GM19023 (cell line): ENCODE results near the gene ATP6V0E2.

Source experiments
- ATAC-seq: cut with Tn5 transposase; IDR thresholded peaks from one replicate; pipeline ENCODE4 v1.9.1; 2021; ENCODE audit warnings: mild to moderate bottlenecking, moderate library complexity; ENCODE audit not compliant: unreplicated experiment

ATP6V0E2 gene

DNA sequence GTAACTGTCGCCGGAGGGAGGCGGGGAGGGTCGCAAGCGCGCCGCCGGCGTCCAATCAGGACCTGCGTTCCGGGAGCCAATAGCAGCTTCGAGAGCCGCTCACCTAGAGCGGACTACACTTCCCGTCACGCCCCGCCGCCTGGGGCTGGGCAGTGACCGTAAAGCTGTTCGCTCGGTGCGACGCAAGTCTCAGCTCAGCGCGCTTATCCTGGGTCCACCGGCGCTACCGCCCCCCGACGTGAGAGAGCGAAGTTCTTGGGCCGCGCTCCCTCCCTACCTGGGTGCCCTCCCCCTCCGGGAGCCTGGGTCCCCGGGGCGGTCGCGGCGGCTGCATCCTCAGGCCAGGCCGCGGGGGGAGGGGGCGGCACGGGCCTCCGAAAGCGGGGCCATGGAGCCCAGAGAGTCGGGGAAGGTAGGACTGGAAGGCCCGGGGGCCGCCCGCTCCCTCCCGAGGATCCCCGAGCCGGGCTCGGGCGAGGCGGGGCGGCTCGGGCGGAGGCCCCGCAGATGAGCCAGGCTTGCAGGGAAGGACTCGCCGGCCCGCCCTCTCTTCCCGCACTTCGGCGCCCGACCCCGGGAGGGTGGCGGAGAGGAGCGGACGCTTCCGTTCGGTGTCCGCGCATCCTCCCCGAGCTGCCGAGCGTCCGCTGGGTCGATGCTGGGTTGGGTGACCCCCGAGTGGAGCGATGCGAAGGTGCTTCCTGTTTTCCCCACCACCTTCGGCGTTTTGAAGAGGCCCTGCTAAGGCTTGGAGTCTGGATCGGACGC is 35.4 kb upstream of the ATP6V0E2 start, which contains the start of gene ZNF862:
TSS of gene ZNF862 (plus strand) at position 152 of the 768 bp plus-strand sequence. CDS start at position 389, 237 bp downstream.
- ATAC-seq = peak; percentile 98

DNA sequence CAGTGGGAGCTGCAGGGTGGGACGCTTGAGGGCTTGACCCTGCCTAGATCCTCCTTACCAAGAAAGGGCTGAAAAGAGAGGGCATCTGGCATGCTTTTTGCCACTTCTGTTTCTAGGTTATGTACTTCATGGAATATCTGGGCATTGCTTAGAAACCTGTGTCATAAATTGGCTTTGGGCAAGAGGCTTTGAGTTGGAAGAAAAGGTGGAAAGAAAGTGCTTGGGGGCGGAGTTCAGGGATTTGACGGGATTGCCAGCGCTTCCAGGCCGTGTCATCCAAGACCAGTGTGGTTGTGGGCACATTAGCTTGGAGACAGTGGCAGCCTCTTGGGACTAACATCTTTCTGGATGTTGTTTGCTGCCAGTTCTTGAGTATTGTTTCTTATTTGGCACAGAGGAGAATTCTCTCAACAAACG is 34.8 kb upstream of the ATP6V0E2 start:
- ATAC-seq = no peak

DNA sequence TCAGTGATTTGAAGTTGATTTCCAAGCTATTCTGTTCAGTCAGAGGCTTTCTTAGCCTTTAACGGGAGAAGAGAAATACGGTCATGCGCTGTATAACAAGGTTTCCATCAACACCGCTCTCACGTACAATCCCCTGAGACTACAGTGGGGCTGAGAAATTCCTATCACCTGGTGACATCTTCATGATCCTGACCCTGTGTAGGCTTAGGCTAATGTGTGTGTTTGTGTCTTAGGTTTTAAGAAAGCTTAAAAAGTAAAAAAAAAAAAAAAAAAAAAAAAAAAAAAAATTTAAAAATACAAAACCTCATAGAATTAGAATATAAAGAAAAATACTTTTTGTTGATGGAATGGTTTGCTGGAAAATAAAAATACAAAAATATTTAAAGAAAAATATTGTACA is 33.8 kb upstream of the ATP6V0E2 start:
- no peak for ATAC-seq

DNA sequence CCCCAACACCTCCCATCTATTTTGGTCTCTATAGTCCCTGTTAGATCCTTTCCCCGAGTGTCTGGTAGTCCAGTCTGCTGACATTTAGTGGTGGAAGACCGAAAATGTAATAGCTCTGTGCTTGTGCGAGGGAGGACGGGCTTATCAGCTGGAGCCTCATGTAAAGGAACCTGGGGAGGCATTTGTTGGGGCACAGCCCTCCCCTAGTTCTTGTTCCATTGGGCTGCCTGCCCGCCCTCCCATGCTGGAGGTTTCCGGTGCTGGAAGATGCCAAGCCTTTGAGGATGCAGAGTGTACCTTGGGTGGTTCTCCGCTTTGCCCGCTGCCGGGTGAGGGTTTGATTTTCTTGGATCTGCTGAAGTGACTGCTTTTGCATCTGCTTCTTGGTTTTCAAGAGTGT is 30.2 kb upstream of the ATP6V0E2 start:
- no peak for ATAC-seq

DNA sequence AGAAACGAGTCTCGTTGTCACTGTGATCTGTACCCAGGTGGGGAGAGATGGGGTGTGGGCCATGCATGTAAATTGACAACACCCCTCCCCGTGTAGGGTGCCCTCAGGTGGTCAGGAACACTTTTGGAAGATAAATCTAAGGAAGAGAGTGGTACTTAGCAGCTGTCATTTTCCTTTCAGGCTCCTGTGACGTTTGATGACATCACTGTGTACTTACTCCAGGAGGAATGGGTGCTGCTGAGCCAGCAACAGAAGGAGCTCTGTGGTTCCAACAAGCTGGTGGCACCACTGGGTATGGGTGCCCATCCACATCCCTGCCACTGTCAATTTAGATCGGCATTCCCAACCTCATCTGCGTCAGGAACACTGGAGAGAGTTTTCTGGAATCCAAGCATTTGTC is 29.3 kb upstream of the ATP6V0E2 start:
- no peak for ATAC-seq

DNA sequence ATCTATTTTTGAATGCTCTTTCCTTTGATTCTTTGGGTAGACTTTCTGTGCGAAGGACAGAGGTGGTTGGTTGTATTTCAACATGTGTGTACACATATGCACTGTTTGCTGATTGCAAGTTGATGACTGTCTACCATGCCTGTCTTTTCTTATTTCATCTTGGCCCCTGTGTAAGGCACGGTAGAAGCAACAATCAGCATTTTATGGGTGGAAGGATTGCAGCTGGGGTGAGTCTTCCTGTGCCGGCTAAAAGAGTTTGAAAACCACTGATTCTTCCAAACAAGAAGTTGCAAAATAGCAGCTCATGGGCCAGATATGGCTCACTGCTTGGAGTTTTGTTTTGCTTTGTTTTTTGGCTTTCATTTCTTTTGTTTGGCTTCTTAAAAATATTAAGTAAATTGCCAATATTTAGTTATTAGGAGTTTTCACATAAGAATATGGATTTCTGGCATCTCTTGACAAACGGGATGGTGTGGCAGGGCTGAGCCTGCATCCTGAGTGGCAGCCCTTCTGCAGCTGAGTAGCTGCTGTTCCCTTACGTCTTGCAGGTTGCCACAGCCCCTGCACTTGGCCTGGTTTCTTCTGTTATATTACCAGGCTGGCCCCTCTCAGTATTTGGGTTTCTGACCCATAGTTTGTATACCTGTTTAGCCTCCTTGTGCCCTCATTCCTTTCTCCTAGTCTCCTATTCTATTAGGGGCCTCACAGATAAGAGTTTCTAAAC is 28.4 kb upstream of the ATP6V0E2 start:
- no peak for ATAC-seq

DNA sequence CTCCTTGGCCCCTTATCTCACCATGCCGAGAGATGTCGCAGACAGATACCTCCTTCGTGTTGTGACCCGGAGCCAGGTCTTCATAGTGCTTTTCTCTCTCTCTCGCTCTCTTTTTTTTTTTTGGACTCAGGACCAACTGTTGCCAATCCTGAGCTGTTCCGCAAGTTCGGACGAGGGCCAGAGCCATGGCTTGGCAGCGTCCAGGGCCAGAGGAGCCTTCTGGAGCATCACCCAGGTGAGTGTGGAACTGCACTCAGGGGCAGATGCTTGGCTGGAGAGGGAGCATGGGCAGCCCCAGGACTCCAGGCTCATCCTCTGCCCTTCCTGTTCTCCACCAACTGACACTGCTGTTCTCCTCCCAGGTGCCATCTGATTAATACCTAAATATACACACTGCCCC is 27.7 kb upstream of the ATP6V0E2 start:
- no peak for ATAC-seq

DNA sequence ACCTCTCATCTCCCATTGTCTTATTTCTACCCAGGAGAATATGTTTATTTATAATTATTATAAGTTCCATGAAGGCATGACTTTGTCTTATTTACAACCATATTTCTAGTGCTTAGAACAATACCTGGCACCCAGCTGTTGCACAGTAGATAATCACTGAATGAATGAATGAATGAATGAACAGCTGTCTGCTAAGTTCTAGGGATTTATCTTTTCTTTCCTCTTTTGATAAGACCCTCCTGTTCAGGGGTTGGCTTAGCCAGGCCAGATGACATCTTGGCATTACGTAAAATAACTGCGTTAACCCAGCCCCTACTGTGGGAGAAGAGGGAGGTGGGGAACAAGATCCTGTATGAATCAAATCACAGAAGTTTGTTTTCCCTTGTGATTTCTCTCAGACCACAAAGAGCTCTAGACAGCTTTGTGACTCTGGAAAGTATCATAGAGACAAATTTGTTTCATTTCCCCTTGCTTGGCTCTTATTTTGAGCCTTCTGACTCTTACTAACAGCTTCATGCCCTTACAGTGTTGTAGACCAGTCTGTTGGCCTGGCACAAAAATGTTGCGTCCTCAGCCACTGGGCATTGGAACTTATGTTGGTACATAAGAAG is 27.2 kb upstream of the ATP6V0E2 start:
- ATAC-seq = no peak

DNA sequence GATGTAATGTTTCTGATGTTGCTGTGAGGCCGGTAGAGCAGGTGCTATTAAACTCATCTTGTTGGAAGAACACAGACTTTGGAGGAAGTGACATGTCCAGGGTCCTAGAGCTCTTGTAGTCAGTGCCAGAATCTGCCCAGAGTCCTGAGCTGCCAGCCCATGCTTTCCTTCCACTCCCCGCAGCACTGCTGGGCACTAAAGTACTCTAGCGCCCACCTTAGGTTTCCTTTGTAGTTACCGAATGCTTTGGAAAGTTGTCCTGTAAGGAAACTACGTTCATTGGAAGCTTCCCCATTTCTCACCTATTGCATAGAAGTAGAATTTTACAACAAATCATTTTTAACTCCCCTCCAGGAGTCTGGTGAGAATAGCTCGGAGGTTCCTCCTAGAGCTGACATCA is 24.6 kb upstream of the ATP6V0E2 start:
- ATAC-seq = no peak

DNA sequence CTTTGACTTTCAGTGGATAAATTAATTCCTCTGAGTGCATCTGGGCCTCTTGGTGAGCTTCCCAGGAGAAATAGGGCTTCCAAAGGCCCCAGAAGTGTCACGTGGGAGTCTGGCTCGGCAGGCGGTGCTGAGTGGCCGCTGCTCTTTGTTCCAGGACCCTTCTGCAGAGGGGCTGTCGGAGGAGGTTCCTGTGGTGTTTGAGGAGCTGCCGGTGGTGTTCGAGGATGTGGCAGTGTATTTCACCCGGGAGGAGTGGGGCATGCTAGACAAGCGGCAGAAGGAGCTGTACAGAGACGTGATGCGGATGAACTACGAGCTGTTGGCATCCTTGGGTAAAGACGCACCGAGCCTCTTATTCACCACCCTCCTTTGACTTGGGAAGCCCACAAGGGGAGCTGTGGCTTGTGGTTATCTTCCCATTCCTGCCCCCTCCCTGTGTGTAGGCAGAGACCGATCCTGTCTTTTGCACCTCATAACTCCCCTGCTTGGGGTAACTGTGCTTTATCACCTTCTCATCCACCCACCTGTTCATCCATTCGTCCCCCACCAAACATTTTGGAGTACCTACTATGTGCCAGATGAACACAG is 23.7 kb upstream of the ATP6V0E2 start:
- no peak for ATAC-seq

DNA sequence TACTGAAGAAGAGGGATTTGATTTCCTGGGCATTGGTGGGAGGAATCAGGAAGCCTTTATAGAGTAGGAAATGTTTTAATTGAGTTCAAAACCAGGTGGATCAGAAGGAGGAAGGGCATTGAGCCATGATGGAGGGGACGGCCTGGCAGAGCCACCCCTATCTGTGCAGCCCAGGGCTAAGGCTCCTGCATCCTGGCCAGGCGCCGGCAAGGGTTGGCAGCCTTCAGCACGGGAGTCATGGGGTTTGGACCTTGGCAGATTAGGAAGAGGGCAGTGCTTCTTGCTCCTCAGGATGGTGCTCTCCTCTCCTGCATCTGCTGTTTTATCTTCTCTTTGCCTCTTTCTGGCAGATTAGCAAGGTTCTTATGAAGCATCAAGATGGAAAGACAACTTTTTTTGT is 23.1 kb upstream of the ATP6V0E2 start:
- ATAC-seq = no peak

DNA sequence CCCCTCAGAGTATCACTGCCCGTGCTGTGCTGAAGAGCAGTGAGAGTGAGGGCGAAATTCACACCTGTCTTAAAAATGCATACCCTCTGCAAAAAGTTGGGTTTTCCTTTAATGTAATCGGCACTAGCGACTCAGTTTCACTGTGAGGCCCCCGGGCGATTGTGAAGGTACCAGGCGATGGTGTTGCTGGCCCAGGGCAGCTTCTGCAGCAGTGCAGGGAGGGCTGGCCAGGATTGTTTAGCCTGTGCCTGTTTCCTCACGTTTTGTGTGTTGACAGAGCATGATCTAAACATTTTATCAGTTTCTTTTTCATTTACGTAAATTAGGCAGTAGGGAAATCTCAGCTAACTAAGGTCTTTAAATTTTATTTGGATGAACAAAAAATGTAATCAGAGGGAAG is 22.3 kb upstream of the ATP6V0E2 start:
- ATAC-seq = no peak

DNA sequence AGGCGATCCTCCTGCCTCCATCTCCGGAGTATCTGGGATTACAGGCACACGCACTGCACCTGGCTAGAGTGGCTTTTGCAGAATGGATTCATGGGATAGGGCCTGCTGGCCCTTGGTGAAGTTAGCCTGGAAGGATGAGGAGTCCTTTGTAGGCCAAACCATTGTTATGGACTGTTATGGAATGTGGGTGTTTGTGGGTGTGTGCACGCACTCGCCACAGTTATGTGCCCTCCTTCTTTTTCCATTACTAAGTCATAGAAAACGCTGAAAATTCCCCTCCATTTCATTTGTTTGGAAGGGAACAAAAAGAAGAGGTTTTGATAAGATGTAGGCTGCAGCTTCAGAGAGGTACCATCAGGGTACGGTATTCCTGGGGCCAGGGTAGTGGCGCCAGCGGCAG is 20.6 kb upstream of the ATP6V0E2 start:
- no peak for ATAC-seq

DNA sequence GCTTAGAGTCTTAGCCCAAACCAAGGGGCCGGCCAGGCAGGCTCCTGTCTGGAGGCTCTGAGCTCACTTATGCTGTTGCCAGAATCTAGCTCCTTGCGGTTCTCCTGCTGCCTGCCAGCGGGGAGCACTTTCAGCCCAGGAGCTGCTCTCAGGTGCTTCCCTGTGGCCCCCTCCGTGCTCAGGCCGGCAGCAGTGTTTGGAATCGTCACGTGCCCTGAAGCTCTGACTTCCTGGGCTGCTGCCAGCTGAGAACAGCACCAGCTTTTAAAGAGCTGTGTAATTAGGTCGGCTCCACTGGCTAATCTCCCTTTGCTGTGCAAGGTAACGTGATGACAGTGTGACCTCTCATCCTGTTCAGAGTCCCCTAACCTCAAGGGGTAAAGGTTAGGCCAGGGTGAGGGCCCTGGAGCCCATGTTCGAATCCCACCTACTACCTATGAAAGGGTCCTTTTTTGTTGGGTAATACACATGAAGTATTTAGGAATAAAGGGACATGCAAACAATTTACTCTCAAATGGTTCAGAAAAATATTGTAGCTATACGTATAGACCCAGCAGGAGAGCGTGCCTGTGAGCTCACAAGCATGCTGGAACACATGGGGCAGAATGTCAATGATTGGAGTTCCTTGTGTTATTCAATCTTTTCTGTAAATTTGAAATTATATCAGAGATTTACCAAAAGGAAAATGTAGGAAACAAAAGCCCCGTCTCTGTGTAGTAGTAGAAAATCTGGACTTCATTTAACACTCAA is 19.0 kb upstream of the ATP6V0E2 start:
- no peak for ATAC-seq

DNA sequence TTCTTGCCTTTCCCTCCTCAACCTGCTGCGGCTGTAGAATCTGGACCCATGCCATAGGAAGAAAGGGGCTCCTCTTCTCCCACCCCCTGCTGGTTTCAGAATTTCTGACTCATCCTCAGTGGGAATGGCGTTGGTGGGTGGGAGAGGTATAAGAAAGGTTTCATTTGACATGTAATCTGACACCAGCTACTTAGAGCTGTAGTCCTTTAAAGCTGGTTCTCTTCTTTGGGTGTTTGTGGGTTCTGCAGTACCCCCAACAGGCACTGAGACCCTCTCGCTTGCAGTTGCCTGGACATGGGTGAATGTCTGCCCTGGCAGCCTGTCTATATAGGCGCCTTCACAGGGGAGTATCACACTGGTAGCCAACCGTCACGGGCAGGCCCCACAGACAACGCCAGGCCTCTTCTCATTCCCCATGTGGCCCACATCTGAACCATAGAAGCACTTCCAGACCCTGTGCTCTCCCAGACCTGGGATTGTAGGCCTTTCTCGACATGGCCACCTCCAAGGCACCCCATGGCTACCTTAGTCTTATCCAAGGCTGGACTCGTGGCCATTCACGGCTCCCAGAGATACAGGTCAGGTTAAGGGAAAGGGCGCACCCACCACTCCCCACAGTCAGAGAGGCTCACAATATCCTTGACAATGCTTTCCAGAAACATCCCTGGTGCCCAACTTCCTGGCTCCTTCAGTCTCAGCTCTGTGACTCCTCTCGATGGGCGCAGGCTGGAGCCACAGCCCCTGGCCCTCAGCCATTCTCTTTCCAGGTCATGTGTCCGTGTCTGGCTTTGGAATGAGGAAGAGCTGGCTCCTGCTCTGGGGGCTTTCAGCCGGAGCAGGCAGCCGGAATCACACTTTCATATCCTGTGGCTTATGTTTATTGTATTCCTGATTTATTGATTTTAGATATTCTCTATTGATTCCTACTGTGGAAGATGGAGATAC is 18.1 kb upstream of the ATP6V0E2 start:
- ATAC-seq = no peak

DNA sequence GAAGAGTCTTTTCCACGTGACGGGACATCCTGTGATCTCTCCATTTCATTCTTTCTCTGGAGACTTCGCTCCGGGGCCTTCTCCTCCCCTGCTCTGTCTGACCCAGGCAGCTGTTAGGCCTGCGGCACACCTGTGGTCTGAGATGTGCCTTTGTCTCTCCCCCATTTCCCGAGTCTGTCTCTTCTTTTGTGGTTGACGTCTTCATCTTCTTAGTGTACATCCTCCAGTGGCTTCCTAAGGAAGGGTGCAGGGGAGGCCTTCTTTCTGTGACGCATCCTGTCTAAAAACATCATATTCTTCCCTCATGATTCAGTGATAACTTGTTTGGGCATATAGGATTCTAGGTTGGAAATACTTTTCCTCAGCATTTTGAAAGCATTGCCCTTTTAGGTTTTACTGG is 17.2 kb upstream of the ATP6V0E2 start:
- ATAC-seq = no peak

DNA sequence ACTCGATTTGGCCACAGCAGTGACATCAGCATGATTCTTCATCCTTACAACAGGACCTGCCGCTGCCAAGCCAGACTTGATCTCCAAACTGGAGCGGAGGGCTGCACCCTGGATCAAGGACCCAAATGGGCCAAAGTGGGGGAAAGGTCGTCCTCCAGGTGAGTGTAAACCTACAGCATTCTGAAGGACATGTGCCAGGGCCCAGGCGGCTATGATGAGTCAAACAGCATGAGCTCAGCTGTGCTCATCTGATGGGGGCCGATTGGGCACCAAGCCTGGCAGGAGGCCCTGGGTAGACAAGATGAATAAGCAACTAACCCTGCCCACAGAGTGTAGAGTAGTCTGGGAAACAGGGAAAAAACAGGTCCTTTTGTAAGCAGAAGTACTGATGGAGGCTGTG is 14.4 kb upstream of the ATP6V0E2 start:
- no peak for ATAC-seq

DNA sequence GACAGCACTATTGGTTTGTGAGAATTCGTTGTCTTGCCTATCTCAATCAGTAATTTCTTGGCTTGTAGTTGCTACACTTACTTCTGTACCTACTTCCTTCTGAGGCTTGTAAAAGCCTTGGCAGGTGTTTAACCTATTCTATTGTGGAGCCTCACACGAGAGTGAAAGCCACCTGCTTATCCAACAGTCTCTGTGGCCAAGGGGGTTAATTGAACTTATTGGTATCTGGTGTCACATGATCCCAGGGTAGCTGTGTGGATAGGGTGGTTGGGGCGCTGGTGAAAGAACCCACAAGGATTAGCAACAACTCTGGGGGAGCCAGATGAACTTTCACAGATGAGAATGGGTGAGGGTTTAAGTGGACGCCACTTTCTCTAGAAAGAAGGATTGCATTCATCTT is 13.9 kb upstream of the ATP6V0E2 start:
- ATAC-seq = no peak

DNA sequence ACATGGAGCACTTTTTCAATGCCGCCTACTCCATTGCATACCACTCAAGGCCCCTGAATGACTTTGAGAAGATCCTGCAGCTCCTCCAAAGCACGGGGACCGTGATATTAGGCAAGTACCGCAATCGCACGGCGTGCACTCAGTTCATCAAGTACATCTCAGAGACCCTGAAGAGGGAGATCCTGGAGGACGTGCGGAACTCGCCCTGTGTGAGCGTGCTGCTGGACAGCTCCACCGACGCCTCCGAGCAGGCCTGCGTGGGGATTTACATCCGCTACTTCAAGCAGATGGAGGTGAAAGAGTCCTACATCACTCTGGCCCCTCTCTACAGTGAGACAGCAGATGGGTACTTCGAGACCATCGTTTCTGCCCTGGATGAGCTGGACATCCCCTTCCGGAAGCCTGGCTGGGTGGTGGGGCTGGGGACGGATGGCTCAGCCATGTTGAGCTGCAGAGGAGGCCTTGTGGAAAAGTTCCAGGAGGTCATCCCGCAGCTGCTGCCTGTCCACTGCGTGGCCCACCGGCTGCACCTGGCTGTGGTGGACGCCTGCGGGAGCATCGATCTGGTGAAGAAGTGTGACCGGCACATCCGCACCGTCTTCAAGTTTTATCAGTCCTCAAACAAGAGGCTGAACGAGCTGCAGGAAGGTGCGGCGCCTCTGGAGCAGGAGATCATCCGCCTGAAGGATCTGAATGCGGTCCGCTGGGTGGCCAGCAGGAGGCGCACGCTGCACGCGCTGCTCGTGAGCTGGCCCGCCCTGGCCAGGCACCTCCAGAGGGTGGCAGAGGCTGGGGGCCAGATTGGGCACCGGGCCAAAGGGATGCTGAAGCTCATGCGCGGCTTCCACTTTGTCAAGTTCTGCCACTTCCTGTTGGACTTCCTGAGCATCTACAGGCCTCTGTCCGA is 12.7 kb upstream of the ATP6V0E2 start:
- no peak for ATAC-seq
